Hepatocyte (in vitro differentiated cells): Measurements from ENCODE around the gene TACR2. TPM values are rescaled to one million over a fixed set of nuclear protein-coding genes. Genes with fewer than 3 reads are reported as not detected.

ENCODE experiments used
- DNase-seq: peaks from one replicate; pipeline ENCODE4 v3.0.0-alpha.2; 2016; ENCODE audit warnings: low spot score
- H2AFZ ChIP-seq: fragments of 200-600 bp; sonication (generic); 2 replicates; pipeline ENCODE4 v1.6.0; 2016; ENCODE audit warnings: antibody characterized with exemption, mild to moderate bottlenecking
- H3K27ac ChIP-seq: fragments of 200-600 bp; sonication (generic); 2 replicates; pipeline ENCODE4 v1.5.1; 2016; ENCODE audit warnings: mild to moderate bottlenecking
- H3K27me3 ChIP-seq: fragments of 200-600 bp; sonication (generic); 2 replicates; pipeline ENCODE4 v1.6.1; 2016
- H3K36me3 ChIP-seq: fragments of 200-600 bp; sonication (generic); replicated peaks from 2 replicates; pipeline ENCODE4 v1.5.1; 2016; ENCODE audit warnings: low read depth; ENCODE audit not compliant: insufficient read depth
- H3K4me1 ChIP-seq: fragments of 200-600 bp; sonication (generic); 2 replicates; pipeline ENCODE4 v1.5.1; 2016; ENCODE audit warnings: mild to moderate bottlenecking, moderate library complexity; ENCODE audit not compliant: insufficient read depth
- H3K4me2 ChIP-seq: fragments of 200-600 bp; sonication (generic); 2 replicates; pipeline ENCODE4 v1.6.0; 2016
- H3K4me3 ChIP-seq: fragments of 200-600 bp; sonication (generic); 2 replicates; pipeline ENCODE4 v1.5.1; 2016; ENCODE audit warnings: mild to moderate bottlenecking
- H3K79me2 ChIP-seq: fragments of 200-600 bp; sonication (generic); 2 replicates; pipeline ENCODE4 v1.6.0; 2017; ENCODE audit warnings: mild to moderate bottlenecking
- H3K9me2 ChIP-seq: fragments of 200-600 bp; sonication (generic); replicated peaks from 2 replicates; pipeline ENCODE4 v1.6.0; 2017; ENCODE audit warnings: mild to moderate bottlenecking; ENCODE audit not compliant: insufficient read depth
- H3K9me3 ChIP-seq: fragments of 200-600 bp; sonication (generic); 2 replicates; pipeline ENCODE4 v1.5.1; 2016; ENCODE audit warnings: low read depth, mild to moderate bottlenecking
- H4K20me1 ChIP-seq: fragments of 200-600 bp; sonication (generic); 2 replicates; pipeline ENCODE4 v1.6.0; 2016; ENCODE audit warnings: mild to moderate bottlenecking; ENCODE audit not compliant: insufficient read depth, poor library complexity, severe bottlenecking
- EZH2 ChIP-seq: fragments of 200-600 bp; sonication (generic); IDR thresholded peaks from 2 replicates; pipeline ENCODE4 v1.6.1; 2016; ENCODE audit warnings: antibody characterized with exemption, mild to moderate bottlenecking, borderline replicate concordance
- EZH2phosphoT487 ChIP-seq: fragments of 200-600 bp; sonication (generic); IDR thresholded peaks from one replicate; pipeline ENCODE4 v1.6.1; 2018; ENCODE audit warnings: antibody characterized with exemption, mild to moderate bottlenecking, low read depth, moderate library complexity; ENCODE audit not compliant: unreplicated experiment, severe bottlenecking
- WGBS: methylation state at CpG from one replicate; pipeline ENCODE4 v1.1.6; 2016; ENCODE audit warnings: low lambda C conversion rate; ENCODE audit errors: missing lambda C conversion rate; 5-methylcytosine and 5-hydroxymethylcytosine counted together
- polyA plus RNA-seq: library from polyadenylated mRNA; unstranded; fragments of >200 nt; fragmentation: Nextera tagmentation; extraction: Ambion mirVana; gene quantifications from 2 replicates; pipeline ENCODE4 v1.2.1, GENCODE V29; 2016
- total RNA-seq: library from RNA; depleted of rRNA; stranded (reverse); fragments of >200 nt; gene quantifications from 2 replicates; pipeline ENCODE4 v1.2.3, GENCODE V29; 2014
- TF ChIP-seq, protein P1 (sequence below): fragments of 200-600 bp; sonication (generic); IDR thresholded peaks from 2 replicates; pipeline ENCODE4 v1.5.1; 2016; ENCODE audit warnings: antibody characterized with exemption, mild to moderate bottlenecking; ENCODE audit not compliant: poor library complexity

The TACR2 gene
- total and polyA plus RNA-seq, 2 experiments from 2014 or later = 0.07 TPM; not detected in 1

DNA sequence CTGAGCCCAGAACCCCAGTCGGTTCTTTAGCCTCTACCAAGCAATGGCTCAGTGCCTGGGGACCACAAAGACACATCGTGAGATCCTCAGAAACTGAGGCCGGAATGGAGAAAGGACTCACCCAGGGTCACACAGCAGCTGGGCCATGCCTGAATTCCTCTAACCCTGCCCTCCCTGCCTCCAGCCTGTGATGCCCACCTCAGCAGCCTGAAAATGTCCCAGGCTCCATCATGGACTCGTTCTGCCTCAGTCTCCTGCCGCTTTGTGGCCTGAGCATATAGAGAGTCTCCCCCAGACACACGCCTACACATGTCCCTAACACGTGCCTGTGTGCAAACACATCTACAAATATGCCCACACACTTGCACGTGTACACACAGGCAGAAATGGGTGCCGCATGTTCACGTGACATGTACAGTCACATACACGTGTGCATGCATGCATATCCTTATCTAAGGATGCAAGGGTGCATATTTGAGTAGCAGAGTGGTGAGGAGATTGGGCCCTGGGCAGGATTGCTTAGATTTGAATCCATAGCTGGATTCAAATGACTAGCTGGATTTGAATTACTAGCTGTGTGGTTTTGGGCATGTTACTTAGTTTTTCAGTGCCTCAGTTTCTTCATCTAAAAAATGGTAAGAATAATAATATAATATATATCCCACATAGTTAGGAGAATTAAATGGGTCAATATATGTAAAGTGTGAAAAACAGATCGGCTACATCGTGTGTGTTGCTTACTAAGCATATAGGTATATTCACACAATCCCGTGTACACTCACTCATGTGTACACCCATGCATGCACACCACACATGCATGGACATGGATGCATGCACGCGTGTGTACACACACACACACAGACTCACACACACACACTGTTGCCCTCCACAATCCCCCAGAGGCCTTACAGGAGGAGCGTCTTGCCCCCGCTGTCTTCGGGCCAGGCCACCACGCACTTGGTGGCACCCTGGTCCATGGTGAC, 2.4 kb downstream of the TACR2 start:
- H3K9me2 ChIP-seq = no peaks in the 10 kb centered on the region
- no peak for DNase-seq
- H3K4me2 ChIP-seq = no peak overlapping the region
- no peaks in the 10 kb centered on the region for H3K36me3 ChIP-seq
- WGBS = 93% methylated on average over 20 of the region's 20 CpGs
- H3K27me3 ChIP-seq = no peaks in the 10 kb centered on the region
- no peaks in the 10 kb centered on the region for H4K20me1 ChIP-seq
- no peak overlapping the region for H3K27ac ChIP-seq
- H3K9me3 ChIP-seq = no peaks in the 10 kb centered on the region
- peaks cover 23% of the 10 kb centered on the region for H3K4me1 ChIP-seq
- no peak overlapping the region for H3K4me3 ChIP-seq
- no peak for TF ChIP-seq EZH2
- no peak overlapping the region for H2AFZ ChIP-seq
- no peaks in the 10 kb centered on the region for H3K79me2 ChIP-seq

DNA sequence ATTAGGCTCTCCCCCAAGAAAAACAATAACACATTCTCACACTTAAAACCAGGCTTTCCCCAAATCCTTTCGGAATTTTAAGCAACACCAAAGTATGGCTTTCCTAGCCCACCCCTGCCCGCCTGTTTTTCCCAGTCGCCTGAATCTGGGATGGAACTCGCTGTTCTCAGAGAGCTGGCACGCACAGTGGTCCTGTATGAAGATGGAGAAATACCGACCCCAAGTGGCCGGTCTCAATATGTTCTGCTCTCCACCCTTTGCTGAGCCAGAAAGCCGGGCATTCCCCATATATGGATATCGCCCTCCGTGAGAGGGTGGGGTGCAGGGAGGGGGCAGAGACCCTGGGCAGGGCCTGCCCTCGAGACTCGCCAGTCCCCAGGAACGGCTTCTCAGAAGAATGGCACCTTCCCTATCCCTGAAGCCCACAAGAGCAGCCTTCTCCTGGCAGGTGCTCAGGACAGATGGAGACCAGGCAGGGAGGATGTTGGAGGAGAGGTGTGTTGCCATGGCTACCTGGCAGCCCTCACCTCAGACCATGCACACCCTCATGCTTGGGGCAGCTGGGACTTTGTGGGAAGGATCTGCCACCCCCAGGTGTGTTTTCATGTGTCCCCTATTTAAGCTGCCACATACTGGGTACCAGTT, 3.4 kb downstream of the TACR2 start:
- Histone ChIP-seq H3K79me2 (no peaks in the 10 kb centered on the region), H3K4me1 (peaks cover 16% of the 10 kb centered on the region), H3K4me3 (no peak overlapping the region), H3K36me3 (no peaks in the 10 kb centered on the region), H3K27ac (no peak overlapping the region), H3K4me2 (no peak overlapping the region), H3K9me3 (no peaks in the 10 kb centered on the region), H2AFZ (no peak overlapping the region), H3K9me2 (no peaks in the 10 kb centered on the region), H4K20me1 (no peaks in the 10 kb centered on the region), H3K27me3 (no peaks in the 10 kb centered on the region)
- 7% methylated on average over 13 of the region's 13 CpGs for WGBS
- TF ChIP-seq EZH2phosphoT487 = no peak
- TF ChIP-seq, protein P1, sequence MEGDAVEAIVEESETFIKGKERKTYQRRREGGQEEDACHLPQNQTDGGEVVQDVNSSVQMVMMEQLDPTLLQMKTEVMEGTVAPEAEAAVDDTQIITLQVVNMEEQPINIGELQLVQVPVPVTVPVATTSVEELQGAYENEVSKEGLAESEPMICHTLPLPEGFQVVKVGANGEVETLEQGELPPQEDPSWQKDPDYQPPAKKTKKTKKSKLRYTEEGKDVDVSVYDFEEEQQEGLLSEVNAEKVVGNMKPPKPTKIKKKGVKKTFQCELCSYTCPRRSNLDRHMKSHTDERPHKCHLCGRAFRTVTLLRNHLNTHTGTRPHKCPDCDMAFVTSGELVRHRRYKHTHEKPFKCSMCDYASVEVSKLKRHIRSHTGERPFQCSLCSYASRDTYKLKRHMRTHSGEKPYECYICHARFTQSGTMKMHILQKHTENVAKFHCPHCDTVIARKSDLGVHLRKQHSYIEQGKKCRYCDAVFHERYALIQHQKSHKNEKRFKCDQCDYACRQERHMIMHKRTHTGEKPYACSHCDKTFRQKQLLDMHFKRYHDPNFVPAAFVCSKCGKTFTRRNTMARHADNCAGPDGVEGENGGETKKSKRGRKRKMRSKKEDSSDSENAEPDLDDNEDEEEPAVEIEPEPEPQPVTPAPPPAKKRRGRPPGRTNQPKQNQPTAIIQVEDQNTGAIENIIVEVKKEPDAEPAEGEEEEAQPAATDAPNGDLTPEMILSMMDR = peak; percentile 68
- DNase-seq = peak; percentile 81

DNA sequence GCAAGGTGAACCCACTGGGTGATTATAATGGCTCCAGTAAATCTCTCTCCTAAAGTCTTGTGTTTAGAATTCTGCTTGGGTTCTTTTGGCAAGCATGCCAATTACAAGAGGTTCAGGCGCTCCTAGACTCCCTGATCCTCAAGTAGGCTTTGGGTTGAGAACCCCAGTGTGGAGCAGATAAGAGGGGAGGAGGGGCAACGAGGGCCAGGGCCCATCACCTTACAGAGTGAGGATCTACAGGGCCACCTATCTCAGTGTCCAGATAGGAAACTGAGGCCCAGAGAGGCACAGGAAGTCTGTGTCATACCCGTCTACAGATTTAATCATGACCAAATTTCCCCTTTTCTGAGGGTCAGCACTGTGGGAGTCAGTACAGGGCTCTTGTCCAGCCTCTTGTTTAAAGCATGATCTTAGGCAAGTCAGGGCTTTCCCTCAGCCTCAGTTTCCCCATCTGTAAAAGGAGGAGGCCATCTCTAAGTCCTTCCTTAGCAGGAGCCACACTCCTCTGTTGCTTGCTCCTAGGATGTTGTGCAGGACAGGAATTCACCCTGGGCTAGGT, 4.4 kb downstream of the TACR2 start:
- TF ChIP-seq EZH2phosphoT487 (no peak), EZH2 (no peak)
- TF ChIP-seq, protein P1 = no peak
- Histone ChIP-seq H3K9me3 (no peaks in the 10 kb centered on the region), H3K79me2 (no peaks in the 10 kb centered on the region), H3K27ac (no peak overlapping the region), H3K4me2 (no peak overlapping the region), H3K36me3 (no peaks in the 10 kb centered on the region), H3K4me1 (peaks cover 10% of the 10 kb centered on the region), H2AFZ (no peak overlapping the region), H3K4me3 (no peak overlapping the region), H3K27me3 (no peaks in the 10 kb centered on the region), H4K20me1 (no peaks in the 10 kb centered on the region), H3K9me2 (no peaks in the 10 kb centered on the region)
- no peak for DNase-seq
- WGBS = 87% methylated on average over 3 of the region's 3 CpGs

DNA sequence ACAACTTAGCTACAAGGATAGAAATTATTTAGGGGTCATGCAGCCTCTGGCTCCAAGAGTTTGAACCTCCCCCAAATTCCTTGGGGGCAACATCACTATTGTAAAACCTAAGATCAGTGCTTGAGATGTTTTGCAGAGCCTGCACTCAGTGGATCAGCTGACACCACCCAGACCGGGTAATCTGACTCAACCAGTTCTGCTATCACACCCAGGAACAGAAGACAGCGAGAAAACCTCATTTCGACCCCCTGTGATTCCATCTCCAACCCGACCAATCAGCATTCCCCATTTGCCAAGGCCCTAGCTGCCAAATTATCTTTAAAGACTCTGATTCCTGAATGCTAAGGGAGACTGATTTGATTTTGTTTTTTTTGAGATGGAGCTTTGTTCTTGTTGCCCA, 5.2 kb downstream of the TACR2 start:
- H3K9me2 ChIP-seq = no peaks in the 10 kb centered on the region
- H4K20me1 ChIP-seq = no peaks in the 10 kb centered on the region
- H2AFZ ChIP-seq = no peak overlapping the region
- WGBS = 43% methylated on average over 4 of the region's 4 CpGs
- no peak overlapping the region for H3K4me2 ChIP-seq
- no peak for TF ChIP-seq EZH2
- no peak for TF ChIP-seq EZH2phosphoT487
- TF ChIP-seq, protein P1 = no peak
- peak overlapping the region; percentile 69 for H3K27ac ChIP-seq
- H3K9me3 ChIP-seq = no peaks in the 10 kb centered on the region
- H3K36me3 ChIP-seq = no peaks in the 10 kb centered on the region
- H3K4me1 ChIP-seq = peaks cover 10% of the 10 kb centered on the region
- no peak for DNase-seq
- no peaks in the 10 kb centered on the region for H3K79me2 ChIP-seq
- H3K4me3 ChIP-seq = no peak overlapping the region
- H3K27me3 ChIP-seq = no peaks in the 10 kb centered on the region
